HFFc6 (cell line): ENCODE measurements around the gene COQ9. TPM values are rescaled to one million over a fixed set of nuclear protein-coding genes. Genes with fewer than 3 reads are reported as not detected.

Experiments used
- DNase-seq: peaks from one replicate; pipeline ENCODE4 v3.0.0-alpha.2; 2018
- H3K27ac Mint-ChIP-seq: 2 replicates; pipeline ENCODE4 v1.8.0; 2020; ENCODE audit warnings: mild to moderate bottlenecking, mixed read lengths
- H3K27me3 Mint-ChIP-seq: 2 replicates; pipeline ENCODE4 v1.8.0; 2021; ENCODE audit warnings: mild to moderate bottlenecking, moderate library complexity, mixed read lengths; ENCODE audit not compliant: insufficient read depth
- H3K36me3 Mint-ChIP-seq: 2 replicates; pipeline ENCODE4 v1.8.0; 2021; ENCODE audit warnings: low read depth, mixed read lengths
- H3K4me1 Mint-ChIP-seq: 2 replicates; pipeline ENCODE4 v1.8.0; 2020; ENCODE audit warnings: low read depth, mixed read lengths
- H3K4me3 Mint-ChIP-seq: 2 replicates; pipeline ENCODE4 v1.8.0; 2020; ENCODE audit warnings: mild to moderate bottlenecking, moderate library complexity, mixed read lengths
- H3K9me3 Mint-ChIP-seq: 2 replicates; pipeline ENCODE4 v1.8.0; 2020; ENCODE audit warnings: mild to moderate bottlenecking, mixed read lengths
- CTCF ChIP-seq: fragments of 200-600 bp; sonication (generic); IDR thresholded peaks from 2 replicates; pipeline ENCODE4 v1.5.0; 2021; ENCODE audit warnings: antibody characterized with exemption, mild to moderate bottlenecking
- total RNA-seq, 6 experiments: library from RNA; stranded (reverse); fragmentation: NEBNext Ultra II Directional; extraction: Animal tissue kit (Norgen Biotek cat#: 25700); gene quantifications; 2 replicates in 1 of 6; 3 replicates in 5 of 6; pipeline ENCODE4 v1.2.3, GENCODE V29; 2021

Gene COQ9
- total RNA-seq, 6 experiments from 2014 or later: 28.0 to 34.2 (median 30.7) TPM

GRCh38 chr16:57504001-57504400 is 56.7 kb downstream of the COQ9 start:
- H3K36me3 Mint-ChIP-seq: no peaks in the 10 kb centered on the region
- no peak for DNase-seq
- H3K9me3 Mint-ChIP-seq: no peaks in the 10 kb centered on the region
- peaks cover 61% of the 10 kb centered on the region for H3K27me3 Mint-ChIP-seq
- H3K4me1 Mint-ChIP-seq: no peaks in the 10 kb centered on the region
- H3K27ac Mint-ChIP-seq: no peak overlapping the region
- H3K4me3 Mint-ChIP-seq: no peak overlapping the region
- TF ChIP-seq CTCF: no peak

DNA sequence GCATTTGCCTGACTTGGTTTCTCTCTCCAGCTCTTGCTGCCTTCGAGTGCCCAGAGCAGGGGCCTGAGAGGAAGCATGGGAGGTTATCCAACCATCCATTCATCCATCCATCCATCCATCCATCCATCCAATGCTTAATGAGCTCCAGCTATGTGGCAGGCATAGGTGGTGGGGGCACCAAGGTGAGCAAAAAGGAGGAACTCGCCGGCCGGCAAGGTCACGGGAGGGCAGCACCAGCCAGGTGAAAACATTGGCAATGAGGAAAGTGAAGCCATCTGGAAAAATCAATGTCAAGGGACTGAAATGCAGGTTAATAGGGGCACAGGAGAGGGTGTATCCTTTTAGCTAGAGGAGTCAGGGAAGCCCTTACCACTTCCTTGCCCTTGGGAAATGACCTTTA is 57.2 kb downstream of the COQ9 start:
- no peaks in the 10 kb centered on the region for H3K4me1 Mint-ChIP-seq
- DNase-seq: no peak
- H3K4me3 Mint-ChIP-seq: no peak overlapping the region
- peaks cover 64% of the 10 kb centered on the region for H3K27me3 Mint-ChIP-seq
- no peaks in the 10 kb centered on the region for H3K9me3 Mint-ChIP-seq
- H3K36me3 Mint-ChIP-seq: no peaks in the 10 kb centered on the region
- no peak overlapping the region for H3K27ac Mint-ChIP-seq
- no peak for TF ChIP-seq CTCF

DNA sequence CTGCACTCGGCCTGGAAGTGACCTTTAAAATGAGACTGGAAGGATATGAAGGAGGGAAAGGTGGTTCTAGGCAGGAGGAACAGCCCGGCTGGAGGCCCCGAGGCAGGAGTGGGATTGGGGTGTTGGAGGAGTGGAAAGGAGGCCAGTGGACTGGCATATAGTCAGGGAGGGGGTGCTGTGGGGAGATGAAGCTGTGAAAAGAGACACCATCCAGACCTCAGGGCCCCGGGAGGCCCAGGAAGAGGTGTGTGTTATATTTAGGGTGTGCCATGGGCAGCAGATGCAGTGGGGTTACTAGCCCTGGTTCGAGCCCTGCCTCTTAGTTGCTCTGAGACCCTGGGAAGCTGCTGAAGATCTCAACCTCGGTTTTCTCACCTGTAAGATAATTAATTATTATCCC is 57.9 kb downstream of the COQ9 start:
- no peaks in the 10 kb centered on the region for H3K4me1 Mint-ChIP-seq
- no peak for DNase-seq

DNA sequence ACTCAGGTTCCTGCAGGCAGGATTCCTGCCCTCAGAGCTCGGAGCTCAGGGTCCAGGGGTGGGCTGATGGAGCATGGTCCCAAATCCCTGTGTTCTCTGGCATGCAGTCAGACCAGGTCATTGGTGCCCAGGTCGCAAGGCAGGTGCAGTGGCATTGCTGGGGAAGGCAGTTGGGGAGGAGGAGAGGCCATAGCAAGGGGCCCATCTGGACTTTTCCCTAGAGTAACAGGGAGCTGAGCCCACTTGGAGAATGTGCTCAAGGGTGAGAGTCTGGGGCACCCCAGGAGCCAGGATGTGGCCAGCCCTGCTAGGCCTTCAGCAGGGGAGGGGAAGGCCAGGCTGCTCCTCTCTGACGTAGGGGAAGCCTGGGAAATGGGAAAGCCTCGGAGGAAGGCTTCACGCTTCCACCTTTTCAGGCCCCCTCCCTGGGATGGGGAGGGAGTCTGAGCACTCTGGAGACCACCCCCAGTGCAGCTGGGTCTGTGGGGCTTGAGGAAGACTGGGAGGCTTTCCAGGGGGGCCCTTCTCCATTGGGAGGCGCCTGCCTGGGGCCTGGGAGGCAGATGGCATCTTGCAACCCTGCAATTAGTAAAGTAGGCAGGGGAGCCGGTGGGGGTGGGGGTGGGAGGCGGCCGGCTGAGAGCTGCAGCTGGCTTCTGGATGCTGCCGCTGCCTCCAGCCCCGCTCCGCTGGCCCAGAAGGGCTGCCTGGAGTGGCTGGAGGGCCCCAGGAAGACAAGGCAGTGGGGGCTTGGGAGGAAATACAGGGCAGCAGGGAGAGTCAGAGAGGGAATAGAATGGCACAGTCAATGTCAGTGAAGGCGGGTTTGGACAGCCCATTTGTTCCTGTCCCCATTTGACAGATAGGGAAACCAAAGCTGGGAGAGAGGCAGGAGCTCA is 60.1 kb downstream of the COQ9 start:
- Mint-ChIP-seq H3K9me3 (no peaks in the 10 kb centered on the region), H3K4me3 (no peak overlapping the region), H3K4me1 (no peaks in the 10 kb centered on the region), H3K27me3 (peaks cover 47% of the 10 kb centered on the region), H3K27ac (no peak overlapping the region), H3K36me3 (no peaks in the 10 kb centered on the region)
- no peak for DNase-seq
- no peak for TF ChIP-seq CTCF

More for the DNA sequence above, 57.9 kb downstream of the COQ9 start:
- H3K27ac Mint-ChIP-seq: no peak overlapping the region
- TF ChIP-seq CTCF: no peak
- no peaks in the 10 kb centered on the region for H3K36me3 Mint-ChIP-seq
- H3K27me3 Mint-ChIP-seq: peaks cover 59% of the 10 kb centered on the region
- no peak overlapping the region for H3K4me3 Mint-ChIP-seq
- H3K9me3 Mint-ChIP-seq: no peaks in the 10 kb centered on the region

- H3K4me3 Mint-ChIP-seq: no peak overlapping the region
- DNase-seq: no peak
- no peaks in the 10 kb centered on the region for H3K4me1 Mint-ChIP-seq
- H3K27ac Mint-ChIP-seq: no peak overlapping the region
- H3K36me3 Mint-ChIP-seq: no peaks in the 10 kb centered on the region
- H3K9me3 Mint-ChIP-seq: no peaks in the 10 kb centered on the region
- H3K27me3 Mint-ChIP-seq: peaks cover 42% of the 10 kb centered on the region
- no peak for TF ChIP-seq CTCF
Observed at GRCh38 chr16:57508035-57508425, 60.8 kb downstream of the COQ9 start.
